ENCODE data around the gene ATP5MG. TPM values are rescaled to one million over a fixed set of nuclear protein-coding genes. Genes with fewer than 3 reads are reported as not detected.

ATP5MG gene
- total and polyA plus RNA-seq, 2 of the 8 experiments (the other 6 are each of a cell fraction or from before 2014, with no cell fraction given): 237 to 464 TPM

DNA sequence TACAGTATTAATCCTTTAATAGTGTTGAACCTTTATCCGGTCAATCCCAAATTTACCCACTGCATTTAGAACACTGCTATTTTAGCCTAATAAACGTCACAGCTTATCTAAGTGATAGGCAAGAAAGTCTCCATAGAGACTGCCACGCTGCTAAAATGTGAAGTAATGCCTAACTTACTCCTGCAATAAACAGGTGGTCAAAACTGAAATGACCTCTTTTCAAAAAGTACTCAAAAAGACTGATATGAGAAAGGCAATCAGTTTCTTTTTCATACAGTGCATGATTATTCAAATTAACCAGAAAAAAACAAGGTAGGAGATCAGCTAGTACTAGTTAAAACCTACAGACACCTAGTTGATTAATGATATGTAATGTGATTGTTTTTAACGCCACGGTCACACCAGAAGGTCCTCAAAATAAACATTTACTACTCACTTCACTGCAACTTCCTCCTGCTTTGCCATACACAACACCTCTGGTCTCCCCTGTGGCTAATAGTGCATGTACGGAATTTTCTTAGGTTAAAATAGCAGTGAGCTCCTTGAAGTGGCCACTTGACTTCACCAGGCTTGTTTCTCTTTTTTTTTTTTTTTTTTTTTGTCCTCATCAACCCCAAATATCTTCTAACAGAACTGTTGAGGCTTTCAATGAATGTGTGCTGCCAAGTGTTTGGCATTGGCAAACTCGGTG lies 8.8 kb downstream of the ATP5MG start:
- CTCF ChIA-PET (ENCODE audit: partially characterized antibody): no interaction called here

More for the DNA sequence above, 8.8 kb downstream of the ATP5MG start:
- no peaks in the 10 kb centered on the region for H3K23me2 ChIP-seq (ENCODE audit: low read depth, low read length)
- TF ChIP-seq TEAD4 (IDR thresholded peaks at IDR 0.05; ENCODE audit: low read depth, low read length) (no peak), BRCA1 (IDR thresholded peaks at IDR 0.05; ENCODE audit: low read depth, low read length) (no peak), ATF2 (IDR thresholded peaks at IDR 0.05; ENCODE audit: low read length) (no peak)
- no peak overlapping the region for H2AFZ ChIP-seq (ENCODE audit: low read length)
- no peak overlapping the region for H3K4me2 ChIP-seq (ENCODE audit: insufficient read depth in 1 of 2, low read depth in 2 of 2, low read length in 2 of 2)
- H2AK5ac ChIP-seq (ENCODE audit: low read depth, low read length): no peak overlapping the region
- H3K36me3 ChIP-seq (ENCODE audit: control insufficient read depth in 2 of 4, insufficient read depth in 4 of 4, low read length in 3 of 4): peaks cover 7 to 31% (median 9%) of the 10 kb centered on the region in 4 experiments
- no peaks in the 10 kb centered on the region; a peak in 1 of 7 replicates for H3K4me1 ChIP-seq (replicated peaks in 1 of 4; ENCODE audit: control insufficient read depth in 3 of 4, insufficient read depth in 4 of 4, low read length in 3 of 4)
- no peaks in the 10 kb centered on the region for H3K79me1 ChIP-seq (ENCODE audit: low read depth, low read length)
- no peaks in the 10 kb centered on the region for H3K9me3 ChIP-seq (ENCODE audit: insufficient read depth in 2 of 2, low read depth in 1 of 2, low read length in 1 of 2)
- no peak overlapping the region for H2BK15ac ChIP-seq (ENCODE audit: low read length)
- no peaks in the 10 kb centered on the region for H3K27me3 ChIP-seq (replicated peaks in 1 of 4; ENCODE audit: control insufficient read depth in 3 of 4, extremely low read depth in 1 of 4, insufficient read depth in 3 of 4, low read length in 3 of 4)
- POLR2A ChIA-PET (ENCODE audit: partially characterized antibody): interaction anchor here (0.9 to 1.0 kb wide), 2 partner anchors 8 to 91 kb away, joined by 3 read pairs; no protein-coding TSS in a partner anchor
- H3K56ac ChIP-seq (replicated peaks; ENCODE audit: insufficient read length, low read depth, low read length): no peak overlapping the region
- no peak overlapping the region for H4K5ac ChIP-seq (ENCODE audit: insufficient read length, low read depth, low read length)
- no peak overlapping the region for H3K27ac ChIP-seq (ENCODE audit: low read depth, low read length)
- H4K8ac ChIP-seq (ENCODE audit: extremely low read depth, insufficient read depth, low read length): no peak overlapping the region
- no peak overlapping the region for H2BK12ac ChIP-seq (ENCODE audit: low read depth, low read length)
- peaks cover 5 to 27% of the 10 kb centered on the region in 2 experiments; a peak in 3 of 4 replicates for H3K79me2 ChIP-seq (ENCODE audit: control insufficient read depth in 1 of 2, insufficient read depth in 2 of 2, low read length in 2 of 2)
- H3K18ac ChIP-seq (ENCODE audit: extremely low read depth, low read length): no peak overlapping the region
- no peak overlapping the region for H4K91ac ChIP-seq (replicated peaks; ENCODE audit: insufficient read length, low read length)
- no peak overlapping the region for H3K23ac ChIP-seq (ENCODE audit: insufficient read length)
- no peak for DNase-seq (ENCODE audit: low read depth in 1 of 2, low spot score in 2 of 2)
- WGBS, 2 experiments (ENCODE audit: extremely low coverage in 1 of 2, insufficient coverage in 1 of 2, insufficient read length in 1 of 2, insufficient replicate concordance in 2 of 2, low coverage in 1 of 2, low lambda C conversion rate in 2 of 2, missing lambda C conversion rate in 1 of 2): 90% methylated on average over 7 of the region's 7 CpGs; no CpG with 5 or more reads in 1 of the 2 experiments
- no peak overlapping the region for H2BK5ac ChIP-seq (ENCODE audit: low read depth, low read length)
- no peak overlapping the region for H3K4me3 ChIP-seq (ENCODE audit: extremely low read depth in 1 of 4, insufficient read depth in 2 of 4, low read depth in 3 of 4, low read length in 4 of 4)
- H3K14ac ChIP-seq (ENCODE audit: insufficient read length): no peak overlapping the region
- H3K9ac ChIP-seq (replicated peaks in 1 of 4; ENCODE audit: extremely low read depth in 1 of 4, low read depth in 3 of 4, low read length in 3 of 4): no peak overlapping the region
- no peak for FAIRE-seq
- H2BK120ac ChIP-seq (replicated peaks; ENCODE audit: low read depth, low read length): no peak overlapping the region
- H4K20me1 ChIP-seq (replicated peaks in 1 of 2; ENCODE audit: control insufficient read depth in 1 of 2, insufficient read depth in 2 of 2, low read length in 2 of 2): peaks cover 2 to 5% of the 10 kb centered on the region in 2 experiments
- no peak overlapping the region for H2BK20ac ChIP-seq (ENCODE audit: low read length)
- no peak overlapping the region for H3K4ac ChIP-seq (replicated peaks; ENCODE audit: insufficient read length, low read depth, low read length)
